HAP-1 (cell line): ENCODE data around the gene ZNF841.
"Not testable (repeated sequence)": the region's sequence is repeated elsewhere in the genome, so short reads cannot be mapped to it uniquely, and the experiment has no call there.

ENCODE experiments used
- DNase-seq, 2 experiments: peaks; one replicate each; pipeline ENCODE4 v3.0.0-alpha.2; 2016 to 2020; ENCODE audit warnings: low spot score in 2 of 2
- H3K27me3 ChIP-seq: fragments of 250-450 bp; sonication (Bioruptor Pico); 2 replicates; pipeline ENCODE4 v1.5.1; 2020; ENCODE audit warnings: low read depth, mild to moderate bottlenecking, moderate library complexity
- H3K36me3 ChIP-seq: fragments of 250-450 bp; sonication (Bioruptor Pico); replicated peaks from 2 replicates; pipeline ENCODE4 v1.5.1; 2020; ENCODE audit warnings: mild to moderate bottlenecking
- H3K4me1 ChIP-seq: fragments of 250-450 bp; sonication (Bioruptor Pico); 2 replicates; pipeline ENCODE4 v1.5.1; 2020; ENCODE audit warnings: mild to moderate bottlenecking
- H3K4me3 ChIP-seq: fragments of 250-450 bp; sonication (Bioruptor Pico); 2 replicates; pipeline ENCODE4 v1.5.1; 2020; ENCODE audit warnings: mild to moderate bottlenecking, moderate library complexity
- H3K9me3 ChIP-seq: fragments of 250-450 bp; sonication (Bioruptor Pico); 2 replicates; pipeline ENCODE4 v1.5.1; 2020; ENCODE audit warnings: mild to moderate bottlenecking, moderate library complexity
- in situ Hi-C: fragments of 300-500 bp; cut with MboI; formaldehyde crosslinking; loops from 3 replicates; pipeline ENCODE4 v1.14.3; 2020; ENCODE audit warnings: low sequenced_read_pairs, inconsistent platforms, mixed read lengths

ZNF841 gene

DNA sequence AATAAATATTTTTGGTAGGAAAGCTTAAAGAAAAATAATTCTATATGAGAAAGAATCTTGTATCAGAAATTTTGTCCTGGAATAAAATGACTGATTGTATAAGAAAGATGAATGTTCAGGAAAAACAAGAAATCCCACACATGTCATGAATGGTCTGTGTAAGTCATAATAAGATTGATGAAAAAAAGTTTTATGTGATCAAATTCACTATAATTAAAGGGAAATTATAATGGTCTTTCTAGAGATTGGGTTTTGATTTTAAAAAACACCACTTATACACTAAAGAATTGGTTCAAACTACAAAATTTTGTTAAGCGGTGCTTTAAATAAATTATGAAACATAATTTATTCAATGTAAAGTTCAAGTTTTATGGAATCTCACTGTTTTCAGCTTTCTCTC, 7.2 kb upstream of the ZNF841 start:
- DNase-seq: no peak
- H3K36me3 ChIP-seq: no peaks in the 10 kb centered on the region
- H3K4me1 ChIP-seq: no peaks in the 10 kb centered on the region
- H3K9me3 ChIP-seq: peaks cover 9% of the 10 kb centered on the region; the same call in 1 of the 2 replicates
- no peak overlapping the region for H3K4me3 ChIP-seq
- H3K27me3 ChIP-seq: no peaks in the 10 kb centered on the region
- in situ Hi-C loops: no loop called here

- peaks cover 7% of the 10 kb centered on the region; the same call in 1 of the 2 replicates for H3K9me3 ChIP-seq
Measured at GRCh38 chr19:52101866-52102562, 6.4 kb upstream of the ZNF841 start.

GRCh38 chr19:52099497-52100138, 4.1 kb upstream of the ZNF841 start:
- H3K4me1 ChIP-seq: no peaks in the 10 kb centered on the region
- H3K9me3 ChIP-seq: peaks cover 13% of the 10 kb centered on the region
- no peaks in the 10 kb centered on the region for H3K27me3 ChIP-seq
- in situ Hi-C loops: no loop called here
- H3K36me3 ChIP-seq: no peaks in the 10 kb centered on the region
- no peak for DNase-seq
- H3K4me3 ChIP-seq: no peak overlapping the region

More at GRCh38 chr19:52101866-52102562, 6.4 kb upstream of the ZNF841 start:
- no peaks in the 10 kb centered on the region for H3K27me3 ChIP-seq
- H3K4me3 ChIP-seq: no peak overlapping the region
- in situ Hi-C loops: no loop called here
- H3K36me3 ChIP-seq: no peaks in the 10 kb centered on the region
- H3K4me1 ChIP-seq: no peaks in the 10 kb centered on the region
- DNase-seq: no peak

- H3K27me3 ChIP-seq, H3K36me3 ChIP-seq, H3K4me1 ChIP-seq, in situ Hi-C loops, DNase-seq, H3K4me3 ChIP-seq: not testable (repeated sequence)
- H3K9me3 ChIP-seq: peaks cover 13% of the 10 kb centered on the region
Measured at GRCh38 chr19:52096416-52096815, 851 bp upstream of the ZNF841 start.

DNA sequence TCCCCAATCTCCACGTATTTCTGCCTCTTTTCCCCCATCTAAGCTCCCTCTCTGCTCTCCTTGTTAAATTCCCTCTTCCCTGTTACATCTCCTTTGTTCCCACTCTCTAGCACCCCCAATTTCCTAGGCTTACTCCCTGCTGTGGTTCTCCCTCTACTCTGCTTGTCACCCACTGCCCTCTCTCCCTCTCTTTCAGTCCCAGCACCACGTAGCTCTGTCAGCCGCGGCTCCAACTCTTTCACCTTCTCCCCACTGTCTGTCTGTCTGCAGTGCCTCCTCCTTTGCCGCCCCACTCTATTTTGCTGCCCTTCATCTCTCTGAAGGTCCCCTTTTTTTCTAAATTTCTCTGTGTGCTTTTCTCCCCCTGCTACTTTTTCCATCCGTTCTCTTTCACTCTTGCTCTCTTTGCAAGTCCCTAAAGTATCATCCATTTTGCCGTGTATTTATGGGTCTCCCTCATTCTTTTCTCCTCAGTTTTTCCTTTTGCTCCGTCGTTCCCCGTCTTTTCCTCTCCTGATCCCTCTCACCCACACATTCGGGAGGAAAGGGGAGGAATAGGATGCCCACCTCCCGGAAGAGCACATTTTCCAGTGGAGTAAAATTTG, 937 bp downstream of the ZNF841 start:
- Histone ChIP-seq H3K36me3 (no peaks in the 10 kb centered on the region), H3K4me1 (no peaks in the 10 kb centered on the region), H3K4me3 (peak overlapping the region; percentile 32), H3K9me3 (peaks cover 17% of the 10 kb centered on the region), H3K27me3 (no peaks in the 10 kb centered on the region)
- in situ Hi-C loops: no loop called here
- DNase-seq: no peak

DNA sequence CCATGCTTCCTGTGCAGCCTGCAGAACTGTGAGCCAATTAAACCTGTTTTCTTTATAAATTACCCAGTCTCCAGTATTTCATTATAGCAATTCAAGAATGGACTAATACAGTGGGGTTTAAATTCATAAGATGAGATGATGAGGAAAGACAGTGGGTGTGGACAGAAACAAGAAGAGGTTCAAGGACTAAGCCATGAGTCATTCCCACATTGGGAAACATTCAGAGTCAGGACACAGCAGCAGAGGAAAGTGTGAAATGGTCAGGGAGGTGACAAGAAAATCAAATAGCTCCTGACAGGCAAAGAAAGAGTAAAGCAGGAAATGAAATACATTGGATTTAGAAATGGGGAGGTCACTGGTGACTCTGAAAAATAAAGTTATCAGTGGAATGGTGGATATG, 9.1 kb downstream of the ZNF841 start:
- no peak for DNase-seq
- H3K4me1 ChIP-seq: no peaks in the 10 kb centered on the region
- no peaks in the 10 kb centered on the region for H3K27me3 ChIP-seq
- H3K36me3 ChIP-seq: no peaks in the 10 kb centered on the region
- H3K9me3 ChIP-seq: peaks cover 4% of the 10 kb centered on the region; the same call in 1 of the 2 replicates
- in situ Hi-C loops: no loop called here
- no peak overlapping the region for H3K4me3 ChIP-seq

- no peak overlapping the region for H3K4me3 ChIP-seq
- H3K27me3 ChIP-seq: no peaks in the 10 kb centered on the region
- in situ Hi-C loops: no loop called here
- no peaks in the 10 kb centered on the region; the same call in 1 of the 2 replicates for H3K9me3 ChIP-seq
- H3K4me1 ChIP-seq: no peaks in the 10 kb centered on the region
- H3K36me3 ChIP-seq: no peaks in the 10 kb centered on the region; the same call in 1 of the 2 replicates
- DNase-seq: no peak
Measured at GRCh38 chr19:52070496-52070895, 25.1 kb downstream of the ZNF841 start.

GRCh38 chr19:52069653-52070052, 25.9 kb downstream of the ZNF841 start:
- Histone ChIP-seq H3K36me3 (no peaks in the 10 kb centered on the region), H3K4me1 (no peaks in the 10 kb centered on the region), H3K27me3 (no peaks in the 10 kb centered on the region), H3K4me3 (no peak overlapping the region), H3K9me3 (no peaks in the 10 kb centered on the region; the same call in 1 of the 2 replicates)
- no peak for DNase-seq
- in situ Hi-C loops: no loop called here

GRCh38 chr19:52066258-52066863, 29.2 kb downstream of the ZNF841 start:
- DNase-seq: no peak
- no peaks in the 10 kb centered on the region for H3K36me3 ChIP-seq
- H3K27me3 ChIP-seq: no peaks in the 10 kb centered on the region
- H3K4me3 ChIP-seq: no peak overlapping the region
- no peaks in the 10 kb centered on the region for H3K4me1 ChIP-seq
- in situ Hi-C loops: no loop called here
- H3K9me3 ChIP-seq: no peaks in the 10 kb centered on the region; the same call in 1 of the 2 replicates

- DNase-seq: no peak
- in situ Hi-C loops: no loop called here
- no peaks in the 10 kb centered on the region for H3K4me1 ChIP-seq
- no peaks in the 10 kb centered on the region; the same call in 1 of the 2 replicates for H3K9me3 ChIP-seq
- H3K36me3 ChIP-seq: no peaks in the 10 kb centered on the region
- H3K4me3 ChIP-seq: no peak overlapping the region
- H3K27me3 ChIP-seq: no peaks in the 10 kb centered on the region
Measured at GRCh38 chr19:52065399-52065798, 30.2 kb downstream of the ZNF841 start.

DNA sequence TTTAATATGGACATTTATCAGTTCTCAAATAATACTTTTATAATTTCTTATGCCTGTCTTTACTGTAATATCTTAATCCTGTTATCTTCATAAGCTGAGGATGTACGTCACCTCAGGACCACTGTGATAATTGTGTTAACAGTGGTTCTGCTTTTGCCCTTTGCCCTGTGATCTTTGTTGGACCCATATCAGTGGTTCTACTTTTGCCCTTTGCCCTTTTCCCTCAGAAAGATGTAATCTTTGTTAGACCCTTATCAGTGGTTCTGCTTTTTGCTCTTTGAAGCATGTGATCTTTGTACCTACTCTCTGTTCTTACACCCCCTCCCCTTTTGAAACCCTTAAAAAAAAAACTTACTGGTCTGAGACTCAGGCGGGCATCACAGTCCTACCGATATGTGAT, 39.1 kb downstream of the ZNF841 start:
- H3K36me3 ChIP-seq, H3K4me1 ChIP-seq, DNase-seq, H3K27me3 ChIP-seq, H3K4me3 ChIP-seq, in situ Hi-C loops, H3K9me3 ChIP-seq: not testable (repeated sequence)

DNA sequence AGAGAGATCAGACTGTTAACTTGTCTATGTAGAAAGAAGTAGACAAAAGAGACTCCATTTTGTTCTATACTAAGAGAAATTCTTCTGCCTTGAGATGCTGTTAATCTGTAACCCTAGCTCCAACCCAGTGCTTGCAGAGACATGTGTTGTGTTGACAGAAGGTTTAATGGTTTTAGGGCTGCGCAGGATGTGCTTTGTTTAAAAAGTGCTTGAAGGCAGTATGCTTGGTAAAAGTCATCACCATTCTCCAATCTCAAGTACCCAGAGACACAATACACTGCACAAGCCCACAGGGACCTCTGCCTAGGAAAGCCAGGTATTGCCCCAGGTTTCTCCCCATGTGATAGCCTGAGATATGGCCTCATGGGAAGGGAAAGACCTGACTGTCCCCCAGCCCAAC, 43.8 kb downstream of the ZNF841 start:
- DNase-seq, H3K4me3 ChIP-seq, H3K36me3 ChIP-seq, in situ Hi-C loops, H3K27me3 ChIP-seq, H3K9me3 ChIP-seq, H3K4me1 ChIP-seq: not testable (repeated sequence)

GRCh38 chr19:52048555-52049501, 46.7 kb downstream of the ZNF841 start, which contains the start of gene ZNF432:
TSS of gene ZNF432 (minus strand) at chr19:52048838. CDS start at chr19:52046868, 1,970 bp downstream.
- in situ Hi-C loops: no loop called here

More at GRCh38 chr19:52048555-52049501, 46.7 kb downstream of the ZNF841 start, which contains the start of gene ZNF432:
- DNase-seq: peak; percentile 80 to 93
- Histone ChIP-seq H3K4me1 (peaks cover 3% of the 10 kb centered on the region), H3K9me3 (no peaks in the 10 kb centered on the region; the same call in 1 of the 2 replicates), H3K4me3 (peak within 1 kb of the TSS; percentile 46), H3K27me3 (no peaks in the 10 kb centered on the region), H3K36me3 (peaks cover 10% of the 10 kb centered on the region)
